GM12873 (cell line): ENCODE results near the gene NOTCH1.

ENCODE experiments used
- CTCF ChIP-seq: IDR thresholded peaks from 2 replicates; pipeline ENCODE4 v1.5.1; 2012; ENCODE audit warnings: low read depth, mild to moderate bottlenecking, moderate library complexity, low read length, control low read depth; ENCODE audit not compliant: insufficient read depth; ENCODE audit errors: missing control alignments

The NOTCH1 gene

GRCh38 chr9:136507221-136507991 lies 38.4 kb downstream of the NOTCH1 start:
- TF ChIP-seq CTCF: no peak

DNA sequence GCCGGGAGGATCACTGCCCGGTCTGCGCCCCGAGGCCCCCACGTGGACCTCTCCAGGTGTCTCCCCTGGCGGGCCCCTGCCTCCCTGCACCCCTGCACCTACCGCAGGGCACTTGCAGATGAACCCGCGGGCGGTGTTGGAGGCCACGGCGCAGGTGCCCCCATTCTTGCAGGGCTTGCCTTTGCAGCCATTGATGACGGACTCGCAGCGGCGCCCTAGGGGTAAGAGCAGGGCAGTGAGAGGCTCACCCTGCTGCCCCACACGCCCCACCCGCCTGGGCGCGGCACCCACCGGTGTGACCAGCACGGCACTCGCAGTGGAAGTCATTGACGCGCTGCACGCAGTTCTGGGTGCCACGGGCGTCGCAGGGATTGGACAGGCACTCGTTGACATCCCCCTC lies 39.4 kb downstream of the NOTCH1 start:
- no peak for TF ChIP-seq CTCF

DNA sequence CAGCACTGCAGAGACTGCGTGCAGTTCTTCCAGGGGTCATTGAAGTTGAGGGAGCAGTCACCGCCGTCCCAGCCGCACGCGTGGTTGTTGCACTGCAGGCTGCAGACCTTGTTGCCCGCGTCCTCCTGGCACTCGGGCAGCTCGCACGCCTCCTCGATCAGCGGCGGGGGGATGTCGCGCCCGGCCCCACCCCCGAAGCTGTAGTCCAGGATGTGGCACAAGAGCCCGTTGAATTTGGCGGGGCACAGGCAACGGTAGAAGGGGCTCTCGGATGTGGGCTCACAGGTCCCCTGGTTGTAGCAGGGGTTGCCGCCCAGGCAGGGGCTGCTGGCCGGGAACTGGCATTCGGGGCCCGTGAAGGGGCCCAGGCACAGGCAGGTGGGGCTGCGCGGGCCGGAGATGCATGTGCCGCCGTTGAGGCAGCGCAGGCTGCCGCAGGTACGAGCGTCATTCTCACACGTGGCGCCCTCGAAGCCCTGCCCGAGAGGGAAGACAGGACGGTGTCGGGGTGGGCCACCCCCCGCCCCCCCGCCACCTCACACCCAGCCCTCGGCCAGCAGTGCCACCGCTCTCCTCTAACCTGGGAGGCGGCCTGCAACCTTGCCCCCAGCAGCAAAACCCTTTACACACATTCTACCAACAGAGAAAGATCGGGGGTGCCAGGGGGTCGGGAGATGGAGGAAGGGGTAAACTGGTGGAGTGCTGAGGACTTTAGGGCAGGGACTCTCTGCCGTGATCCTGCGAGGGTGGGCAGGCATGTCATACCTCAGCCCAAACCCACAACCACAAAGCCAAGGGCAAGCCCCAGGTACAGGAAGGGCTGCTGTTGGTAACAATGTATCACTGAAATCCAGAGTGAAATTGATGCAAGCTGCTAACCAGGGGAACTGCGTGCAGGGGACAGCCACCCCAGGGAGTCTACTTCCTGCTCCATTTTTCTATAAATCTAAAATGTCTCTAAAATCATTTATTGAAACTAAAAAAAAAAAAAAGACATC lies 40.1 kb downstream of the NOTCH1 start:
- no peak for TF ChIP-seq CTCF

GRCh38 chr9:136504512-136505348 lies 41.1 kb downstream of the NOTCH1 start:
- TF ChIP-seq CTCF: no peak

- TF ChIP-seq CTCF: no peak
Measured at GRCh38 chr9:136502940-136503550, 42.8 kb downstream of the NOTCH1 start.

- no peak for TF ChIP-seq CTCF
Measured at GRCh38 chr9:136502196-136502595, 43.7 kb downstream of the NOTCH1 start.
